ENCODE measurements around the gene INPP5F. TPM values are rescaled to one million over a fixed set of nuclear protein-coding genes. Genes with fewer than 3 reads are reported as not detected.

INPP5F gene
- total RNA-seq, 2 donors from 2014 or later = 6.2 to 8.3 TPM

DNA sequence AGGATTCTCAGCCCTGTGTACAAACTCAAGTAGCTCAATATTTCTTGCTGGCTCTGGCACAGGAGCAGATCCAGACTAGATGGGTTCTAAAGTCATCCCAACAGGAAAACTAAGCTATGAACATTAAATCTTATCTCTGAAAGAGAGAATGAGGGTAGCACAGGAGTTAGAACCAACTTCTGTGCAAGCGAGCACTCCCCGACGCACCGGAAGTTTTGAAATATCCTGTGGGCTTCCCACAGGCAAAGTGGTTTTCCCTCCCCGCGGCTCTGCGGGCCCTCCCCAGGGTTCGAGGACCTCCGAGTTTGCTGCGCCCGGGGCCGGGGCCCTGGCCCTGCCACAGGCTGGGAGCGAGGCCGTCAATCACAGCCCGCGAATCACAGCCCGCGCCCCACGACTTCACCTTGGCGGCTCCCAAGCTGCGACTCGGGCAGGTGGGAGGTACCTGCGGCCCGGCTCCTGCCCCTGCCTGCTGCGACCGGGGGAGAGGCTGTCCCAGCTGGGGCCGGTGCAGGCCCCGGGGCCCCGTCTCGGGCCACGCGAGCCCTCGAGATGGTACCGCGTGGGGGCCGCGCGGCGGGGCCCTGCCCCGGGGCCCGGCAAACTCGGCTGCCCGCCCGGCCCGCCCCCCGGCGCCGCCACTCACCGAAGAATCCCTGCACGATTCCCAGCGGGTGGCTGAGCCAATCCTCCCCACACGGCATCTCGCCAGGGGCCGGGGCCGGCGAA is 146.2 kb downstream of the INPP5F start:
- DNase-seq = peak; percentile 62
- intact Hi-C loops (cut with DNase I) = no loop called here
- ATAC-seq = peak; percentile 13 to 25

DNA sequence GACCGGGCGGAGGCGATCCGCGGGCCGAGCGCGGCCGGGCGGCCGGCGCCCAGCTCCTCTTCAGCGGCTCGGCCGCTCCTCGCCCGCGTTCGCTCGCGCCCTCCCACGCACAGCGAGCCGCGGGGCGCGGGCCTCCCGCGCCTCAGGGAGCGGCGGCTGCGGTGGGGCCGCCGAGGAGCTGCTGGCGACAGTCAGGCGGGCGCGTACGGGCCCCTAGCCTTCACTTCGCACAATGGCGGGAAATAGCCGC is 146.7 kb downstream of the INPP5F start, which contains the start of gene MCMBP:
MCMBP (minus strand) TSS at position 234 of the 250 bp plus-strand sequence. CDS start 259 bp downstream, outside the sequence.
- peak in 1 of 2 donors; percentile 34 for ATAC-seq
- no peak for DNase-seq
- intact Hi-C loops (cut with DNase I) = no loop called here

DNA sequence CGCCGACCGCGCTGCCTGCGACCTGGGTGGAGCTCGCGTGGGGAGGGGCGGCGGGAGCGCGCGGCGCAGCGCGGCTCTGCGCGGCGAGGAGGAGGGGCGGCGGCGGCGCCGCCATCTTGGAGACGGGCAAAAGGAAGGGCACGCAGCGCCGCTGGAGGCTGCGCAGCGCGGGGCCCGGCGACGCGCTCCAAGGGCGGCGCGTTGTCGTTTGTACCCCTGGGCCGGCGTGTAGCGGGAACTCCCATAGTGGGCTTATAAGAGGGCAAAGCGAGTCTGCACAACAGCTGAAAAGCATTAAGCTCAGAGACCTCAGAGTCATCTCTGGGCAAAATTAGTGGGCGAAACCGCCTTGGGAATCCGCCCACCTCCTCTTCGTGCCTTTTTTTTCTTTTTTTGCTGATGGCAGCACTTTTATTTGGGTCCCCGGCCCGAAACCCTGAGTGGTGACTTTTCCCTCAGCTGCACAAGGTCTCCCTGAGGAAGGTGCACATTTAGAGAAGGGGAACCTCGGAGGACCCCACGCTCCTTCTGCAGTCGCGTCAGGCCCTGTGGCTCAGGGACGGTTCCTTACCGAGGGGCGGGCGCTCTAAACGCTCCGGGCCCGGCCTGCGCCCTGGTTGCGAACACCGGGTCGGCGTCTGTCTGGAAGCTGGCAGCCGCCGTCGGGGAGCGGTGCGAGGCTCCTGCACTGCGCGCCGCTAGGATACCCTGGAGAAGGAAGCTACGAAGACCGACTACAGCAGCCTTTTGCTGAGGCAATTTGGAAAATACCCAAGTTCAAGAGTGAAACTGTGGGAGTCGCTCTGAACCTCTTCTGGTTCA is 147.2 kb downstream of the INPP5F start:
- intact Hi-C loops (cut with DNase I) = no loop called here
- DNase-seq (peak; percentile 90), ATAC-seq (peak; percentile 97 to 98)

DNA sequence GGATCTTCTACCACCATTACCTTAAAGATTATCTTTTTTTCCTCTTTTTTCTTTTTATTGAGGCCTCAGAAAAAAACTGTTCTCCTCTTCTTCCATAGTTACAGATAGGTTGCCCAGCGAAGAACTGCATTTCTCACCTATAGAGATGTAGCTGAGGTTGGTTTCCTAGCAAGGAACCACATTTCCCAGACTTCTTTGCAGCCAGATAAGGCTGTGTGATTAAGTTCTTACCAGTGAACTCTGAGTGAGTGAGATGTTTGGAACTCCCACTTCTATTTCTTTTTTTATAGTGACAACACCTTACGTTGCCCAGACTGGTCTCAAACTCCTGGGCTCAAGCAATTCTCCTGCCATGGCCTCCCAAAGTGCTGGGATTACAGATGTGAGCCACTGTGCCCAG is 152.7 kb downstream of the INPP5F start:
- DNase-seq (no peak), ATAC-seq (no peak)
- intact Hi-C loops (cut with DNase I) = no loop called here

Other genes with a start within 250 kb of the INPP5F start
- 10 to 100 TPM in 1 of 2 donors, 1 to 10 TPM in 1; 7.0 to 12.5 TPM for gene RGS10, start 183.3 kb upstream of the INPP5F start, total RNA-seq
- gene TIAL1, start 129.1 kb upstream of the INPP5F start, total RNA-seq = 10 to 100 TPM; 69.6 to 70.2 TPM
- gene BAG3, start 74.7 kb upstream of the INPP5F start, total RNA-seq = 100 to 1,000 TPM; 113 to 114 TPM
- 10 to 100 TPM; 27.7 to 38.0 TPM for gene MCMBP, start 146.8 kb downstream of the INPP5F start, total RNA-seq
- gene SEC23IP, start 166.7 kb downstream of the INPP5F start, total RNA-seq = 10 to 100 TPM; 32.2 to 45.2 TPM